Hippocampal formation (tissue), 2 donors: ENCODE data around the gene PPP2R1B.
"Not testable (repeated sequence)": the region's sequence is repeated elsewhere in the genome, so short reads cannot be mapped to it uniquely, and the experiment has no call there.

ENCODE experiments used
- DNase-seq, 2 donors: peaks; one replicate each; lab custom pipeline; 2025; lab: John Stamatoyannopoulos, UW

The PPP2R1B gene

GRCh38 chr11:111726301-111726713, 39.9 kb downstream of the PPP2R1B start:
- no peak for DNase-seq

GRCh38 chr11:111725621-111726020, 40.6 kb downstream of the PPP2R1B start:
- DNase-seq: no peak

- DNase-seq: no peak
Observed at GRCh38 chr11:111724615-111725129, 41.5 kb downstream of the PPP2R1B start.

GRCh38 chr11:111723595-111723994, 42.6 kb downstream of the PPP2R1B start:
- no peak for DNase-seq

- no peak for DNase-seq
Observed at GRCh38 chr11:111722501-111722900, 43.7 kb downstream of the PPP2R1B start.

GRCh38 chr11:111720801-111721494, 45.2 kb downstream of the PPP2R1B start:
- DNase-seq: no peak

GRCh38 chr11:111719379-111719778, 46.8 kb downstream of the PPP2R1B start:
- DNase-seq: no peak

- DNase-seq: no peak
Observed at GRCh38 chr11:111718859-111719258, 47.3 kb downstream of the PPP2R1B start.

- no peak for DNase-seq
Observed at GRCh38 chr11:111718436-111718835, 47.8 kb downstream of the PPP2R1B start.

GRCh38 chr11:111717660-111718059, 48.5 kb downstream of the PPP2R1B start:
- DNase-seq: not testable (repeated sequence)

- DNase-seq: no peak
Observed at GRCh38 chr11:111715142-111715816, 50.9 kb downstream of the PPP2R1B start.

GRCh38 chr11:111714522-111714921, 51.7 kb downstream of the PPP2R1B start:
- DNase-seq: no peak

- DNase-seq: no peak
Observed at GRCh38 chr11:111707691-111708067, 58.5 kb downstream of the PPP2R1B start.

GRCh38 chr11:111707039-111707690, 59.0 kb downstream of the PPP2R1B start:
- peak in 1 of 2 donors; percentile 46 for DNase-seq

GRCh38 chr11:111703576-111703975, 62.6 kb downstream of the PPP2R1B start:
- no peak for DNase-seq

- DNase-seq: no peak
Observed at GRCh38 chr11:111702623-111703022, 63.6 kb downstream of the PPP2R1B start.

GRCh38 chr11:111700162-111700561, 66.0 kb downstream of the PPP2R1B start:
- no peak for DNase-seq

GRCh38 chr11:111699579-111700156, 66.5 kb downstream of the PPP2R1B start:
- DNase-seq: no peak

GRCh38 chr11:111698852-111699559, 67.2 kb downstream of the PPP2R1B start:
- no peak for DNase-seq

- DNase-seq: no peak
Observed at GRCh38 chr11:111697933-111698371, 68.2 kb downstream of the PPP2R1B start.

GRCh38 chr11:111696556-111696955, 69.6 kb downstream of the PPP2R1B start:
- DNase-seq: no peak

GRCh38 chr11:111694851-111695250, 71.3 kb downstream of the PPP2R1B start:
- DNase-seq: no peak
